Gastroesophageal sphincter (tissue), 2 donors: ENCODE results near the gene FRMD5.

Experiments
- EP300 ChIP-seq: sonication (generic); formaldehyde crosslinking; IDR thresholded peaks from one replicate; pipeline ENCODE4 v1.6.1; 2017; ENCODE audit warnings: antibody characterized with exemption, mild to moderate bottlenecking
- POLR2AphosphoS5 ChIP-seq: sonication (generic); formaldehyde crosslinking; IDR thresholded peaks from one replicate; pipeline ENCODE4 v1.6.1; 2017; ENCODE audit warnings: antibody characterized with exemption

- no peak for TF ChIP-seq POLR2AphosphoS5
- TF ChIP-seq EP300, result no peak
Measured at GRCh38 chr15:43998607-43999006, 196.5 kb downstream of the FRMD5 start.
